ACHN (cell line): ENCODE data around the gene SEMA3C.

Experiments used
- DNase-seq: peaks from one replicate; pipeline ENCODE4 v3.0.0-alpha.2; 2015
- in situ Hi-C: cut with HindIII; loops from 2 replicates; pipeline ENCODE4 v1.10.0; 2017; ENCODE audit warnings: low sequenced_read_pairs, low pct_ligation_motif_present, low pct_unique_long_range_greater_than_20kb

SEMA3C gene

GRCh38 chr7:80773787-80774508 is 144.9 kb downstream of the SEMA3C start:
- in situ Hi-C loops, result no loop called here
- no peak for DNase-seq

- DNase-seq, result no peak
- in situ Hi-C loops, result no loop called here
These were observed 146.4 kb downstream of the SEMA3C start for GRCh38 chr7:80772347-80772993.

DNA sequence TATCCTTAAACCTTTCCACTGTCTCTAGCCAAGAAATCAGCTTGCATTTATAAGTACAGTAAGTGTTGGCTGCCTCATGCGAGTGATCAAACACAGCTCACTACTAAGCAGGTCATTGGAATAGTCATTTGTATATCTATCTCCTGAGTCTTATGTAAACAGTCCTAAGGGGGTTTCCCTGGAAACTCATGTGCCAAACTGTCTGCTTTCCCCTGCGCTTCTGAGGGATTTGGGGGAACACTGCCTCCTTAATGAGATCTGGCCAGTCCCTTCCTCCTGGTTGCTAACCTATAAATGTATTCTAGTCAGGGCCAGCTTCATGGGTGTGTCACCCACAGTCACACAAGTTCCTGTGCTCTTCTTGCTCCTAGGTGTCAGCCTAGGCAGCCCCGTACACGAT is 147.3 kb downstream of the SEMA3C start:
- in situ Hi-C loops, result no loop called here
- DNase-seq, result no peak

DNA sequence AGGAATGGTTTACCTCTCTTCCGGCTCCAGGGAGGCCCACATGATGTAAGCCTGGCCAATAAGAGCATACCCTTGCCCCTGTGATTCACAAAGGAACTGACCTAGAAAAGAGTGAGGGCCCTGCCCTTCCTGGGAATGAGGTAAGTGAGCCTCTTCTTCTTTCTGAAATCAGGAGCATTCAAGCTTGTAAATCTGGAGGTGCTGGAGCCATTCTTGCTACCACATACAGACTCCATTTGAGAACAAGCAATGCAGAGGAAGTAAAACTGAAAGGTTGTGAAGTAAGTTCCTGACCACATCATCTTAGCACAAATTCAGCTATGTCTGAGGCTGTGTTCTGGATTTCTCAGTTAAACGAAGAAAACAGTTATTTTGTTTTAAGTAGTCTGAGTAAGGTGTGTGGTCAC is 148.2 kb downstream of the SEMA3C start:
- in situ Hi-C loops, result no loop called here
- peak; percentile 16 for DNase-seq

DNA sequence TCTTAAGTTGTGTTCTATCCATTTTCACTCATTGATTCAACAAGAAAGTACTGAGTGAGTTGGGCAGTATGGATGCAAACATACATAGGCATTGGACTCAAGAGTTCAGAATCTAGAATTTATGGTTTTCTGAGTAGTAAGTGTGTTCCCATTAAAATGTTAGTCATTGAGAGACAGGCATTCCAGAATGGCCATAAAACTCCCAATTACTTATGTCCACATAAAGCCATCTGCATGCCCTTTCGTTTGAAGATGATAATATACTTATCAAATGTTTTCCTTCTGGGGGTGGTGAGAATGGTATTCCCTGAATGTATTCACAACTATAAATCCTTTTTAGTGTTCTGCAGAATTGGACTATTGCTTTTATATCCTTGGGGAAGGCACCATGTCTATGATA is 148.8 kb downstream of the SEMA3C start:
- in situ Hi-C loops, result no loop called here
- DNase-seq, result no peak

DNA sequence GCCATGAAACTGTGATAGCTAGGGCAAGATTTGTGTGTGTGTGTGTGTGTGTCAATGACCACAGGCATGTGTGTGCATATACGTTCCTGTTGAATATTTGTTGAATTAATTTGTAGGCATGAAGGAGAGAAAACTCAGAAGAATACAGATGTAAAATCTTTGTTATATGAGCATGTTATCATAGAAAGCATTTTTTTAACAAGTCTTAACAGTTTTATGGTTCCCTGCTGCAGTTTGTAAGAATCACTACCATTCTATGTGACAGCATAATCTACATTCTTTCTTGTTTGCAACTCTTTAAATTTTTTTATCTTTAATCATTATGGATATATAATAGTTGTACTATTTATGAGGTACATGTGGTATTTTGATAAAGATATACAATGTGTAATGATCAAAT is 150.1 kb downstream of the SEMA3C start:
- DNase-seq, result no peak
- in situ Hi-C loops, result no loop called here

GRCh38 chr7:80767654-80768053 is 151.2 kb downstream of the SEMA3C start:
- in situ Hi-C loops, result no loop called here
- DNase-seq, result no peak

- in situ Hi-C loops, result no loop called here
These were observed 152.1 kb downstream of the SEMA3C start for GRCh38 chr7:80766724-80767123.

GRCh38 chr7:80764132-80764531 is 154.7 kb downstream of the SEMA3C start:
- no peak for DNase-seq
- in situ Hi-C loops, result no loop called here

More at GRCh38 chr7:80766724-80767123, 152.1 kb downstream of the SEMA3C start:
- no peak for DNase-seq

DNA sequence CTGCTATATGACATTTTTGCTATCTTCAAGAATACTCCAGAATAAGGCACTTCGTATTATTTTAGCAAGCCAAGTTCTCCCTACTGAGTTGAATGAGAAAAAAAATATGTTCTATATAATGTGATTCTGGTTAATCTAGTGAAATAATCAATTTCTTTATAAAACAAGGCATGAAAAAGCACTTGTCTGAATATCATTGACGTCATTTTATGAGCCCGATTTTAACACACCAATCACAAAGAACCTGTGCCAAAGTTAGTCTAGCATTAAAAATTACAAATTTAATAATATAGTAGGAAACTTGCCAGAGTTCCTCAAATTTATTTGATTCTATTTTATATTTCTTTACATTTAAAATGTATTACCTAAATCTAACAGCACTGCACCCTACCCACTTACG is 155.1 kb downstream of the SEMA3C start:
- in situ Hi-C loops, result no loop called here
- DNase-seq, result no peak

GRCh38 chr7:80763289-80763688 is 155.6 kb downstream of the SEMA3C start:
- in situ Hi-C loops, result no loop called here

GRCh38 chr7:80760292-80760691 is 158.6 kb downstream of the SEMA3C start:
- in situ Hi-C loops, result no loop called here
- DNase-seq, result no peak

More at GRCh38 chr7:80763289-80763688, 155.6 kb downstream of the SEMA3C start:
- DNase-seq, result no peak

DNA sequence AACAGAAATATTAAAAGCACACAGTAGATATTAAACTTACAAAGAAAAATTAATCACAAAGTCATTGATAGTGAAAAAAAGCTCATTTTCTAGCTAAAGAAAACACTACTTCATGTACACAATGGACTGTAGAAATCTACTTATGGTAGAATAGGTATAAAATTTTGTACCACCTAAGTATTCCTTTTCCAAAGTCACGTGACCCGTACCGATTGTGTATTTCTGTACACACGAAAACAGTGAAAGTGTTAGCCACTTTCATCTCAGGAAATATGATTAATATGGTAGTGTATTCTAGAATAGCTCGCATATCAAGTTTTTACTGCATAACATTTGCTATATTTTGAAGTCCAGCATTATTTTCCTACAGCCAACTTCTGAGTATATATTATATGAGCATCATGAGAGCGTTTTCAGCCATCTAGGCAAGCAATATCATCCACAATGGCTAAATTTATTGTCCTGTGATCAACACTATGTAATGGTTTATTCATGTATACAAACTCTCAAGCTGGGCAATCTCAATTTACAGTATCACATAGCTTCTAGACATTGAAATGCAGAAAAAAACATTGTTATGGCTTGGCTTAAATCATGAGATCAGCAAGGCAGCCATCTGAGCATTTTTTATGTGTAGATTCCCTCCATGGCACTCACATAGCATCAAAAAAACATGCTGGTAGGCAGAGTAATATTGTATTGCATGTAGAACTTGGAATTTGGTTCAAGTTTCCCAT is 165.7 kb downstream of the SEMA3C start:
- DNase-seq, result no peak
- in situ Hi-C loops, result no loop called here

DNA sequence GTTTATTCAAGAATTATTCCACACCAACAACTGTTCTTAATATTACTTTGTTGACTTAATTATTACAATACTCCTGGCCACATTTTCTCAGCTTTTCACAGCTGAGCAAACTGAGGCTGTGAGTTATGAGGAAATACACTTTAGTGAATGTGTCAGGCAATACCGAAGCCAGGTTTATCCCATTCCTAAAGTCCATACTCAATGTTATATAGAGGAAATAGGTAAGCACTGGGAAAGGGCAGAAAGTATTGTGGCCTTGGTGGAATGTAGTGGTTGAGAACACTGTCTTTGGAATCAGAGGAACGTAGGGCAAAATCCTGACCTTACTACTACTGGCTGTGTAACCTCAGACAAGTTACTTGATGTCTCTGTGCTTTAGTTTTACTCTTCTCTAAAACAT is 169.6 kb downstream of the SEMA3C start:
- no peak for DNase-seq
- in situ Hi-C loops, result no loop called here

- in situ Hi-C loops, result no loop called here
- no peak for DNase-seq
These were observed 170.3 kb downstream of the SEMA3C start for GRCh38 chr7:80748363-80749042.

DNA sequence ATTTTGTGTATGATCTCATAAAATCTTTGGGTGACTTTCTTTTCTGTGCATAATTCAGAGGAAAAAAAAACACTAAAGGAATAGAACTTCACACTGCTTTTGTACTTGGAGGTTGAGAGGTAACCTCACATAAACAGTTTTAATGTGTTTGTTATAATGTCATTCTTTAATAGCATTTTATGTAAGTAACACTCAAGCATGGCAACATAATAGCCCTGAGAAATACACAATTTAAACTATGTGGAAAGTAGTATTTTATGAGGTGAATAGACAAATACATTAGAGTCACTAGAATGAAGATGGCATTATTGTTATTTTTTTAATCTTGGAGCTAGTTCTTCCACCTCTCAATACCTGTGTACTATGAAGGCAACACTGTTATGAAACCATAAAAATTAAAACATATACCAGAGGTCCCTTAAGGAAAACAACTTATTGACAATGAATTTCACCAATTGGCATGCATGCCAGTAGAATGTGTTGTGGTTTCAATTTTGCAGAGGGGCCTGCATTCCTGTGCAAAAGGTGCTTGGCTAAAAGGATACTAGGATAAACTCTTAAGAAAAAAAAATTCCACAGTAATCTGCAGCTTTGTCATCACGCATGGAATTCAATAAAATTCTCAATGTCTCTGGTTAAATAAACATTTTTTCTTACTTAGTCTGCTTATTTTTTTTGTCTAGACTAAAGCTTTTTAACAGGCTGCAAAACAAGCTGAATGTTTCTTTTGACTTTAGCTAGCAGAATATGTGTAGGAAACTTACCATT is 177.9 kb downstream of the SEMA3C start:
- DNase-seq, result no peak
- in situ Hi-C loops, result no loop called here

- DNase-seq, result no peak
- in situ Hi-C loops, result no loop called here
These were observed 182.3 kb downstream of the SEMA3C start for GRCh38 chr7:80736371-80737125.

- in situ Hi-C loops, result no loop called here
- no peak for DNase-seq
These were observed 183.5 kb downstream of the SEMA3C start for GRCh38 chr7:80735330-80735729.
